NOMO-1 treated with DMSO at 0.1 percent for 48 hours (cell line): ENCODE data around the gene ELMO1.

Experiments used
- DNase-seq: peaks from one replicate; lab custom pipeline; 2025; ENCODE audit not compliant: unreplicated experiment; lab: John Stamatoyannopoulos, UW

ELMO1 gene

DNA sequence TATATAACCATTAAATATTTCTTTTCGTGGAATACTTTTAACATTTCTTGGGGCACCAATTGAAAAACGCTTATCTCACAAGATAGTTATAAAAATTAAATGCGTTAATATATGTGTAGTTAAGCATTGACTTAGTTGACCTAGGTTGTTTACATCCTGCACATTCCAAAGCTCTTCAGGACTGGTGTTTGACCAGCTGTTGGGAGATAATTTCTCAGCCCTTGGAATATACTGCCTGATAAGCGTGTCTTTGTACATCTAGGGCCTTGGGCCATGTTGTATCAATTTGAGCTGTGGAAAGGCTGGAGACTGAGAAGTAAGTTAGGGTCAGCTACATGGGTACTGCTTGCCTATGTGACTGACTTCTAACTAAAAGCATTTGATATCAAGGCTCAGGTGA lies 634.4 kb downstream of the ELMO1 start:
- no peak for DNase-seq

DNA sequence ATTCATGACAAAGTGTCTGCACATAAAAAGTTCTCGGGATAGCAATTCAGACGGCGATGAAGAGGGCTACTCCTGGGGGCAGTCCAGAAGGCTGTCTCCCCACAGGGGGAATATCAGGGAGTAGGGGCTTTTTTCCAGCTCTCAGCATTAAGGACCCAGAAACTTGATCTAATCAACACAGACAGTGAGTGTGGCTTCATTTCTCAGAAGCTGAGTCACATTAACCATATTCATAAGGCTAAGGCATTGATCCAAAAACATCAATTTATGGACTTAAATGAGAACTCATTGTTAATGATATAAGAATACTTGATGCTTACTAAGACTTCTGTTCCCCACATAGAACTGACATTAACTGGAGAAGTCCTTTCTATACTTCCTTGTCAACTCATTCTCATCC lies 636.9 kb downstream of the ELMO1 start:
- no peak for DNase-seq

DNA sequence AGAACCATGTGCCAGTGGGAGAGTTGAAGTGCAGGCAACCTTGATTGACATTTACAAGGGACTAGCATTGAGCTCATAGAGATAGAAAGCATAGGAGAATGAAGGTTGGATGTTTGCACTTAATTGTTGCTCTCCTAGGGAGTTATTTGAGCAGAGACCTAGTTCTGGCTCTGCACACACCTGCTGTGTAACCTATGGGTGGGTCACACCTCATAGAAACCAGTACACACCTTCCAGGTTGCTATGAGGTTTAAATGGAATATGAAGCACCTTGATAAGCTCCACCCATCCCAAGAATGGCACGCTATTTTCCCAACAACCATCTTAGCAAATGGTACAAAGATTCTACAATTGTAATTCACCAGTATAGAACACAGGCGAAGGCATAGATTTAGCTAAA lies 638.2 kb downstream of the ELMO1 start:
- no peak for DNase-seq

DNA sequence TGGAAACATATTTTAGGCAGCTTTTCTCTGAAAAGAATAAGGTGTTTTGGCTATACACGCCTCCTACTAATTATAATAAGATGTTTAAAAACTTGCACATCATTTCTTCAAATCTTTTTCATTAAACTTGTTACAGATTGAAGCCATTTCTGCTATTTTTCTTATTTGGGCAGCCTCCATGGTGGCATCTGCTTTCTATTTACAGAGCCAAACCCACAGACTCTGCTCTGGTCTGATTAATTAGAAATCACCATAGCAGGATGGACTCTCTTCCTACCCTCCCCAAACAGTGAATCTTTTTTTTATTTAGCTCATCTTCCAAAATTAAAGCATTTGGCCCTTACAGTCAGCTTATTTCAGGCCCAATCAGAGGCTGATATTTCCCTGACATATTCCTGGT lies 638.6 kb downstream of the ELMO1 start:
- DNase-seq: no peak

DNA sequence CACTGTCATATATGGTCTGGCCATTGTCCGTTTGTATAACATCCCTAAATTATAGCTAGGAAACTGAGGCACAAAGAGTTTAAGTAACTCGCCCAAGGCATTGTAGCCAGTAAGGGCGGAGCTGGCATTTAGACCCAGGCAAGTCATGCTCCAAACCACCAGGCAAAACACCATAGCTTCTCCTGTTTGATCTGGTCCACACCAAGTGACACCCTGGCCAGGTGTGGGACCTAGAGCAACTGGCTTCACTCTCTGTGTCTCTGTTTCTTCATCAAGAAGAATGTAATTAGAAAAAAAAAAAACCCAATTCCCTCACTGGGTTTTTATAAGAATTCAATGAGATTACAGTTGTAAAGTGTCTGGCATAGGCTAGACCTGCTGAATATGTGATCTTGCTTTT lies 639.2 kb downstream of the ELMO1 start:
- DNase-seq: no peak

DNA sequence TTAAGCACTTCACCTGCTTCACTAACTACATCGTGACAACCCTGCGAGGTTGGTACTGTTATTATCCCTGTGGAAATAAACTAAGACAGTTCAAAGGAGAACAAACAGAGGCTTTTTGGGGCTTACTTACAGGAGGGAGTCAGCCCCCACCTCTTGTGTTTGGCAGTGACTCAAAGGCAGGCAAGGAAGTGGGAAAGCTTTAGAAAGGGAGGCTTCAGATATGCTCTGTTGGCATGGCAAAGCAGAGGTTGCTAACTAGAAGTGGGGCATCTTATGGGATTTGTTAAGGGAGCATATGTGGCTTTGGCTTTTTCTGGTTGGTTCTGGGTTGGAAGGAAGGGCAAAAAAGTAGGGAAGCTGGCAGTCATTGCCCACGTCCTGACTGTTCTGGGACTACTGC lies 639.6 kb downstream of the ELMO1 start:
- no peak for DNase-seq

DNA sequence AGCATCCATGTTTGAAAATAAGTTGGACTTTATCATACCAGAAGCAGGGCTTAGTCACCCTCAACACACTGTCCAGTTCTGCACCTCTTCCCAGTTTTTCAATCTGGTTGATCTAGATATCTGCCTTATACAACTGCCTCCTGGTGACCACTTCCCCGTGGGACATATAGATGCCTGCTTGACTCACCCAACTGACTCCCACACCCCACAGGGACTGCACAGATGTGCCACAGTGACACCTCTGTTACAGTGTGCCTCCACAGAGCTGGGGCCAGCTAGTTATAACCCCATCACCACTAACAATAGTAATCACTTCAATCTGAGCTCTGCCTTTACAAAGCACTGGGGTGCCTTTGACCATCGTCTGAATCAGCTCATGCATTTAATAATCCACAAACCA lies 641.8 kb downstream of the ELMO1 start:
- DNase-seq: no peak
